Measurements from ENCODE around the gene DDX3X.

DNA sequence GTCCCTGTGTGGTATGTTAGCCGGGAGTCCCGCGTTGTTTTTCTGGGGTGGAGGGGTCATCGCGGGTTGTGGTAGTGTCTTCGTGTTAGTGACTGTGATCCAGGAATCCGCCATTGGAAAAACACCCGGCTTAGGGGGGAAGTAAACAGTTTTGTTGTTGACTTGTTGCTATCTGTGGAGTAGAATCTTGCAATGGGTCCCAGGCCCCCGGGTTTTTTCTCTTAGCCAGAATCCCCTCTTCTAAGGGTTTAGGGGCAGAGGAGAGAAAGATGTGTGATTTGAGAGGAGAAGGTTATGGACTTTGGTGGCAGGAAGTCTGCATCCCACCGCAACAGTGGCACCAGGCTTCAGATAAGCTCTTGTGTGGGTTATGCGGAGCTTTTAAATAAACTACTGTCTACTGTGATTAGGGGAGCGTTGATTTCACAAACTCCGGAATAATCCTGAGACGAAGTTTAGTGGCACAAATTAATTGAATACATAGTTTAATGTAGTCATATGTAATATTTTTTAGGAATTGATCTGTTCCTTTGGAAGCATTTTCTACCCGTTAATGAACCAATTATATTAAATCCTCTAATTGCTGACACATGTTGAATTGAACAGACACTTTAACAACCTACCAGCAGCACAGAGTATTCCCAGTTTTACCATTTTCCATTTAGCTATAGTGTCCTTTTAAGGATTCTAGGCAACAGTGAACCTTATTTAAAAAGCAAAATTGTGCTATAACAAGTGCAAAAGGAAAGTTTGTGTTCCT, 1.4 kb downstream of the DDX3X start:
- TF ChIP-seq KDM1A (IDR thresholded peaks at IDR 0.05) (no peak), NR2C2 (CRISPR knock-in tag; IDR thresholded peaks at IDR 0.05) (no peak), NR2C2 (tag; IDR thresholded peaks at IDR 0.05) (no peak), NCOA6 (IDR thresholded peaks at IDR 0.05) (no peak), EZH2 (IDR thresholded peaks at IDR 0.05; ENCODE audit: borderline replicate concordance, low read depth, low read length) (no peak)
- TF ChIP-seq, protein P1, sequence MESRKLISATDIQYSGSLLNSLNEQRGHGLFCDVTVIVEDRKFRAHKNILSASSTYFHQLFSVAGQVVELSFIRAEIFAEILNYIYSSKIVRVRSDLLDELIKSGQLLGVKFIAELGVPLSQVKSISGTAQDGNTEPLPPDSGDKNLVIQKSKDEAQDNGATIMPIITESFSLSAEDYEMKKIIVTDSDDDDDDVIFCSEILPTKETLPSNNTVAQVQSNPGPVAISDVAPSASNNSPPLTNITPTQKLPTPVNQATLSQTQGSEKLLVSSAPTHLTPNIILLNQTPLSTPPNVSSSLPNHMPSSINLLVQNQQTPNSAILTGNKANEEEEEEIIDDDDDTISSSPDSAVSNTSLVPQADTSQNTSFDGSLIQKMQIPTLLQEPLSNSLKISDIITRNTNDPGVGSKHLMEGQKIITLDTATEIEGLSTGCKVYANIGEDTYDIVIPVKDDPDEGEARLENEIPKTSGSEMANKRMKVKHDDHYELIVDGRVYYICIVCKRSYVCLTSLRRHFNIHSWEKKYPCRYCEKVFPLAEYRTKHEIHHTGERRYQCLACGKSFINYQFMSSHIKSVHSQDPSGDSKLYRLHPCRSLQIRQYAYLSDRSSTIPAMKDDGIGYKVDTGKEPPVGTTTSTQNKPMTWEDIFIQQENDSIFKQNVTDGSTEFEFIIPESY (CRISPR knock-in tag; IDR thresholded peaks at IDR 0.05) = no peak
- TF ChIP-seq, protein P2, sequence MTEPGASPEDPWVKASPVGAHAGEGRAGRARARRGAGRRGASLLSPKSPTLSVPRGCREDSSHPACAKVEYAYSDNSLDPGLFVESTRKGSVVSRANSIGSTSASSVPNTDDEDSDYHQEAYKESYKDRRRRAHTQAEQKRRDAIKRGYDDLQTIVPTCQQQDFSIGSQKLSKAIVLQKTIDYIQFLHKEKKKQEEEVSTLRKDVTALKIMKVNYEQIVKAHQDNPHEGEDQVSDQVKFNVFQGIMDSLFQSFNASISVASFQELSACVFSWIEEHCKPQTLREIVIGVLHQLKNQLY (CRISPR knock-in tag; conservative IDR thresholded peaks at IDR 0.05) = no peak
- TF ChIP-seq, protein P3, sequence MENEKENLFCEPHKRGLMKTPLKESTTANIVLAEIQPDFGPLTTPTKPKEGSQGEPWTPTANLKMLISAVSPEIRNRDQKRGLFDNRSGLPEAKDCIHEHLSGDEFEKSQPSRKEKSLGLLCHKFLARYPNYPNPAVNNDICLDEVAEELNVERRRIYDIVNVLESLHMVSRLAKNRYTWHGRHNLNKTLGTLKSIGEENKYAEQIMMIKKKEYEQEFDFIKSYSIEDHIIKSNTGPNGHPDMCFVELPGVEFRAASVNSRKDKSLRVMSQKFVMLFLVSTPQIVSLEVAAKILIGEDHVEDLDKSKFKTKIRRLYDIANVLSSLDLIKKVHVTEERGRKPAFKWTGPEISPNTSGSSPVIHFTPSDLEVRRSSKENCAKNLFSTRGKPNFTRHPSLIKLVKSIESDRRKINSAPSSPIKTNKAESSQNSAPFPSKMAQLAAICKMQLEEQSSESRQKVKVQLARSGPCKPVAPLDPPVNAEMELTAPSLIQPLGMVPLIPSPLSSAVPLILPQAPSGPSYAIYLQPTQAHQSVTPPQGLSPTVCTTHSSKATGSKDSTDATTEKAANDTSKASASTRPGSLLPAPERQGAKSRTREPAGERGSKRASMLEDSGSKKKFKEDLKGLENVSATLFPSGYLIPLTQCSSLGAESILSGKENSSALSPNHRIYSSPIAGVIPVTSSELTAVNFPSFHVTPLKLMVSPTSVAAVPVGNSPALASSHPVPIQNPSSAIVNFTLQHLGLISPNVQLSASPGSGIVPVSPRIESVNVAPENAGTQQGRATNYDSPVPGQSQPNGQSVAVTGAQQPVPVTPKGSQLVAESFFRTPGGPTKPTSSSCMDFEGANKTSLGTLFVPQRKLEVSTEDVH (IDR thresholded peaks at IDR 0.05; ENCODE audit: low read depth, partially characterized antibody) = no peak
- TF ChIP-seq, protein P4, sequence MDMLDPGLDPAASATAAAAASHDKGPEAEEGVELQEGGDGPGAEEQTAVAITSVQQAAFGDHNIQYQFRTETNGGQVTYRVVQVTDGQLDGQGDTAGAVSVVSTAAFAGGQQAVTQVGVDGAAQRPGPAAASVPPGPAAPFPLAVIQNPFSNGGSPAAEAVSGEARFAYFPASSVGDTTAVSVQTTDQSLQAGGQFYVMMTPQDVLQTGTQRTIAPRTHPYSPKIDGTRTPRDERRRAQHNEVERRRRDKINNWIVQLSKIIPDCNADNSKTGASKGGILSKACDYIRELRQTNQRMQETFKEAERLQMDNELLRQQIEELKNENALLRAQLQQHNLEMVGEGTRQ (CRISPR knock-in tag; IDR thresholded peaks at IDR 0.05) = no peak
- TF ChIP-seq, protein P5, sequence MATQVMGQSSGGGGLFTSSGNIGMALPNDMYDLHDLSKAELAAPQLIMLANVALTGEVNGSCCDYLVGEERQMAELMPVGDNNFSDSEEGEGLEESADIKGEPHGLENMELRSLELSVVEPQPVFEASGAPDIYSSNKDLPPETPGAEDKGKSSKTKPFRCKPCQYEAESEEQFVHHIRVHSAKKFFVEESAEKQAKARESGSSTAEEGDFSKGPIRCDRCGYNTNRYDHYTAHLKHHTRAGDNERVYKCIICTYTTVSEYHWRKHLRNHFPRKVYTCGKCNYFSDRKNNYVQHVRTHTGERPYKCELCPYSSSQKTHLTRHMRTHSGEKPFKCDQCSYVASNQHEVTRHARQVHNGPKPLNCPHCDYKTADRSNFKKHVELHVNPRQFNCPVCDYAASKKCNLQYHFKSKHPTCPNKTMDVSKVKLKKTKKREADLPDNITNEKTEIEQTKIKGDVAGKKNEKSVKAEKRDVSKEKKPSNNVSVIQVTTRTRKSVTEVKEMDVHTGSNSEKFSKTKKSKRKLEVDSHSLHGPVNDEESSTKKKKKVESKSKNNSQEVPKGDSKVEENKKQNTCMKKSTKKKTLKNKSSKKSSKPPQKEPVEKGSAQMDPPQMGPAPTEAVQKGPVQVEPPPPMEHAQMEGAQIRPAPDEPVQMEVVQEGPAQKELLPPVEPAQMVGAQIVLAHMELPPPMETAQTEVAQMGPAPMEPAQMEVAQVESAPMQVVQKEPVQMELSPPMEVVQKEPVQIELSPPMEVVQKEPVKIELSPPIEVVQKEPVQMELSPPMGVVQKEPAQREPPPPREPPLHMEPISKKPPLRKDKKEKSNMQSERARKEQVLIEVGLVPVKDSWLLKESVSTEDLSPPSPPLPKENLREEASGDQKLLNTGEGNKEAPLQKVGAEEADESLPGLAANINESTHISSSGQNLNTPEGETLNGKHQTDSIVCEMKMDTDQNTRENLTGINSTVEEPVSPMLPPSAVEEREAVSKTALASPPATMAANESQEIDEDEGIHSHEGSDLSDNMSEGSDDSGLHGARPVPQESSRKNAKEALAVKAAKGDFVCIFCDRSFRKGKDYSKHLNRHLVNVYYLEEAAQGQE (IDR thresholded peaks at IDR 0.05; ENCODE audit: borderline replicate concordance) = no peak
- TF ChIP-seq, protein P5 (CRISPR knock-in tag; IDR thresholded peaks at IDR 0.05; ENCODE audit: low read depth) = no peak
- TF ChIP-seq, protein P6, sequence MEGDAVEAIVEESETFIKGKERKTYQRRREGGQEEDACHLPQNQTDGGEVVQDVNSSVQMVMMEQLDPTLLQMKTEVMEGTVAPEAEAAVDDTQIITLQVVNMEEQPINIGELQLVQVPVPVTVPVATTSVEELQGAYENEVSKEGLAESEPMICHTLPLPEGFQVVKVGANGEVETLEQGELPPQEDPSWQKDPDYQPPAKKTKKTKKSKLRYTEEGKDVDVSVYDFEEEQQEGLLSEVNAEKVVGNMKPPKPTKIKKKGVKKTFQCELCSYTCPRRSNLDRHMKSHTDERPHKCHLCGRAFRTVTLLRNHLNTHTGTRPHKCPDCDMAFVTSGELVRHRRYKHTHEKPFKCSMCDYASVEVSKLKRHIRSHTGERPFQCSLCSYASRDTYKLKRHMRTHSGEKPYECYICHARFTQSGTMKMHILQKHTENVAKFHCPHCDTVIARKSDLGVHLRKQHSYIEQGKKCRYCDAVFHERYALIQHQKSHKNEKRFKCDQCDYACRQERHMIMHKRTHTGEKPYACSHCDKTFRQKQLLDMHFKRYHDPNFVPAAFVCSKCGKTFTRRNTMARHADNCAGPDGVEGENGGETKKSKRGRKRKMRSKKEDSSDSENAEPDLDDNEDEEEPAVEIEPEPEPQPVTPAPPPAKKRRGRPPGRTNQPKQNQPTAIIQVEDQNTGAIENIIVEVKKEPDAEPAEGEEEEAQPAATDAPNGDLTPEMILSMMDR (IDR thresholded peaks at IDR 0.05 in 2 of 3, conservative IDR thresholded peaks at IDR 0.05 in 1 of 3; ENCODE audit: insufficient read depth in 2 of 3, low read depth in 1 of 3, low read length in 3 of 3) = no peak
